Measurements from ENCODE around the gene RBM33. TPM values are rescaled to one million over a fixed set of nuclear protein-coding genes. Genes with fewer than 3 reads are reported as not detected.

Gene RBM33
- total and polyA plus RNA-seq, 4 experiments from 2014 or later = 17.2 to 167 (median 113) TPM

DNA sequence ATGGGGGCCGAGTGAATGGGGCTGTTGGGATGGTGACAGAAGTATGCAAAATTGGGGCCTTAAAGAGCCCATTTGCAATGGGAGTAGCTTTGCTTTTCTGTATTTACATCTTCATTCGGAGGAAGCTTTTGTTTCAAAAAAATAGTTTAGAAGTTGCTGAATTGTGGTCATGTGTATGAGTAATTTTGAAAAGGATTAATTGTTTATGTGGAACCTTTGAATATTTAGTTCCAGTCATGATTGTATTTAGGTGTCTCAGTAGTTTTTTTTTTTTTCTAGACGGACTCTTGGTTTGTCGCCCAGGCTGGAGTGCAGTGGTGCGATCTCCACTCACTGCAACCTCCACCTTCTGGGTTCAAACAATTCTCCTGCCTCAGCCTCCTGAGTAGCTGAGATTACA is 37.2 kb downstream of the RBM33 start:
- no peaks in the 10 kb centered on the region for H3K9me3 ChIP-seq (ENCODE audit: control insufficient read depth in 1 of 2, low read length in 2 of 2)
- DNase-seq = no peak
- peaks cover 0 to 4% (median 3%) of the 10 kb centered on the region in 8 donors for H3K9me3 Mint-ChIP-seq
- peaks cover 23% of the 10 kb centered on the region for H3K4me1 ChIP-seq (ENCODE audit: insufficient read depth, low read length)
- peak overlapping the region in 3 of 7 donors; percentile 2 to 33 (median 22) for H3K27ac Mint-ChIP-seq
- intact Hi-C loops (cut with micrococcal nuclease) = no loop called here
- ChIA-PET POLR2A (ENCODE audit: partially characterized antibody) (no interaction called here), CTCF (ENCODE audit: partially characterized antibody) (interaction anchor here (0.7 to 1.1 kb wide), 2 partner anchors 86 to 157 kb away, joined by 4 read pairs; no protein-coding TSS in a partner anchor)
- H3K27me3 ChIP-seq (ENCODE audit: insufficient read depth, low read length) = no peaks in the 10 kb centered on the region
- no peak overlapping the region for H3K4me3 ChIP-seq (ENCODE audit: low read length in 2 of 2)
- peaks cover 36% of the 10 kb centered on the region for H3K36me3 ChIP-seq (ENCODE audit: insufficient read depth, low read length)
- H3K36me3 Mint-ChIP-seq = peaks cover 53 to 75% of the 10 kb centered on the region in 2 donors
- peaks cover 41 to 64% (median 57%) of the 10 kb centered on the region in 4 donors for H3K4me1 Mint-ChIP-seq
- H3K27ac ChIP-seq (ENCODE audit: low read depth, low read length) = no peak overlapping the region
- peak overlapping the region in 1 of 8 donors; percentile 41 for H3K4me3 Mint-ChIP-seq
- H3K27me3 Mint-ChIP-seq = no peaks in the 10 kb centered on the region

DNA sequence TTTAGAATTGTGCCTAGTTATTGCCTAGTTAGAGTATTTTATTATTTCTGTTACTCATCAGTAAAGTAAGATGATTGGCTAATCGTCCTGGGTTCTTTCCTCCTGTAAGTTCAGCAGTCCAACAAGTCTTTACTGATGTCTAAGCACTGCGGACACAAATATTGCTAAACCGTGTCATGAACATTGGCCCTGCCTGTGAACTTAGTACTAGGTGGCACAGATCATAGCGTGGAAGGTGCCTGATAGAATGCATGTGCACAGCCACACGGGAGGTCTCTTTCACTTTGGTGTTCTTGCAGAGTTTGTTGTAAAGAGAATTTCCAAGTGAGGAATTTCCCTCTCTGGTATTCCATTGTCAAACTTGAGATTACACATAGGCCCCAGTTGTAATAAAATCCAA is 38.0 kb downstream of the RBM33 start:
- POLR2A ChIA-PET (ENCODE audit: partially characterized antibody) = no interaction called here
- CTCF ChIA-PET (ENCODE audit: partially characterized antibody) = interaction anchor here (0.7 kb wide), 1 partner anchor 158 kb away, joined by 4 read pairs; no protein-coding TSS in a partner anchor
- DNase-seq = no peak
- intact Hi-C loops (cut with micrococcal nuclease) = no loop called here
- Histone ChIP-seq H3K27ac (ENCODE audit: low read depth, low read length) (no peak overlapping the region), H3K36me3 (ENCODE audit: insufficient read depth, low read length) (peaks cover 36% of the 10 kb centered on the region), H3K9me3 (ENCODE audit: control insufficient read depth in 1 of 2, low read length in 2 of 2) (no peaks in the 10 kb centered on the region), H3K4me1 (ENCODE audit: insufficient read depth, low read length) (peaks cover 23% of the 10 kb centered on the region), H3K27me3 (ENCODE audit: insufficient read depth, low read length) (no peaks in the 10 kb centered on the region), H3K4me3 (ENCODE audit: low read length in 2 of 2) (no peak overlapping the region)
- peaks cover 59 to 74% of the 10 kb centered on the region in 2 donors for H3K36me3 Mint-ChIP-seq
- peak overlapping the region in 3 of 7 donors; percentile 22 to 38 (median 35) for H3K27ac Mint-ChIP-seq
- H3K4me1 Mint-ChIP-seq = peaks cover 39 to 64% (median 56%) of the 10 kb centered on the region in 4 donors
- H3K9me3 Mint-ChIP-seq = peaks cover 0 to 4% (median 3%) of the 10 kb centered on the region in 8 donors
- H3K4me3 Mint-ChIP-seq = no peak overlapping the region
- no peaks in the 10 kb centered on the region for H3K27me3 Mint-ChIP-seq

DNA sequence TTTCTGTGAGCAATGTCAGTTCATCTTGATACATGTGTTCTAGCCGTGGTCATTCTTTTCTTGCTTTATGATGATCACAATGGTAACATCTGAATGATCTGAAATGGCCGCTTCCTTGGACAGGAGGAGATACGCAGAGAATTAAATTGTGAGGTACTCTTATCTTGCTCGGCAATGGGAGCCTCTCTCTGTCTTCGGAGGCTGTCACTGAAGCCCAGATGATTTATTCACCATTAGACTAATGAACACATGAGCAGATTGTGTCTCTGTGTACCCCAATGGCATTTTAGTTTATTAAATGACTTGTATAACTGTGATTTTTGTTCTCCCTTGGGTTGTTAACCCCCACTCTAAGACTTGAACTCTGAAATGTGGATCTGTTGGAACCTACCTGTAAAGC is 38.6 kb downstream of the RBM33 start:
- no peak overlapping the region for H3K27ac ChIP-seq (ENCODE audit: low read depth, low read length)
- ChIA-PET POLR2A (ENCODE audit: partially characterized antibody) (no interaction called here), CTCF (ENCODE audit: partially characterized antibody) (no interaction called here)
- Mint-ChIP-seq H3K27ac (peak overlapping the region in 2 of 7 donors; percentile 5 to 9), H3K4me3 (no peak overlapping the region), H3K27me3 (no peaks in the 10 kb centered on the region), H3K4me1 (peaks cover 40 to 67% (median 58%) of the 10 kb centered on the region in 4 donors), H3K9me3 (peaks cover 0 to 6% (median 3%) of the 10 kb centered on the region in 8 donors), H3K36me3 (peaks cover 59 to 77% of the 10 kb centered on the region in 2 donors)
- no peaks in the 10 kb centered on the region for H3K27me3 ChIP-seq (ENCODE audit: insufficient read depth, low read length)
- no peaks in the 10 kb centered on the region for H3K9me3 ChIP-seq (ENCODE audit: control insufficient read depth in 1 of 2, low read length in 2 of 2)
- intact Hi-C loops (cut with micrococcal nuclease) = no loop called here
- H3K36me3 ChIP-seq (ENCODE audit: insufficient read depth, low read length) = peaks cover 35% of the 10 kb centered on the region
- H3K4me1 ChIP-seq (ENCODE audit: insufficient read depth, low read length) = peaks cover 23% of the 10 kb centered on the region
- no peak overlapping the region for H3K4me3 ChIP-seq (ENCODE audit: low read length in 2 of 2)
- no peak for DNase-seq

DNA sequence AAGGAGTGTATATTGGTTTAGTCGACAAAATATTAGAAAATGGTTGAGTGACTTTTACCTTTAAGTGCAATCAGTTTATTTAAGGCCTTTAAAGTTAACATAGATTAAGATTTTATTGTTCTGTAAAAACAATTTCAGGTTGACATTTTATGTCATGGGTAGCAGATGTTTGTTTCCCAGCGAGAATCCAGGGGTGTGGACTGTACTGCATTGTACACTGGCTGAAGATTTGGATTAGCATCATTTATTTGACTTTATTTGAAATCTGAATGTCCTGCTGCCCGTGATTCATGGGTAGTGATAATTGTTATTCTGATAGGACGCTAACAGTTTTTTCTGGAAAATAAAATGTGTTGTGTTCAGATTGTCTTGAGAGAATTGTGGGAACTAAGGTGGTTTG is 39.3 kb downstream of the RBM33 start:
- H3K4me3 ChIP-seq (ENCODE audit: low read length in 2 of 2) = no peak overlapping the region

DNA sequence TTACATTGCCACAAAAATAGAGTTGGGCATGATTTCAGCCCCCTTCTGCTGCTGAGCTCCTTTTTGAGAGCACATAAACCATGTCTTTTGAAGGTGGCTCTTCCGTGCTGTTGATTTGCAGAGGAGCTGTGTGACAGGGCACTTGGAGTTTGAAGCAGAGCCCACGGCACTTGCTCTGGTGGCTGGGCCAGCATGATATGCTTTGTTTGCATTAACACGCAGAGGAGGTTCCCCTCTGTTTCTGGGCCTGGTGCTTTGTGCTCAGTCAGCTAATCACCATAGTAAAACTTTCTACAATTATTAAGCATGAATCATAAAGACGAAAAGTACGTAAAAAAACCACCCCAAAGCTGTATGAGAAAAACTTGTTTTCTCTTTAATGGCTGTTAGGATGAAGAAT is 40.1 kb downstream of the RBM33 start:
- peaks cover 47 to 76% (median 66%) of the 10 kb centered on the region in 4 donors for H3K4me1 Mint-ChIP-seq
- intact Hi-C loops (cut with micrococcal nuclease) = no loop called here

More for the DNA sequence above, 39.3 kb downstream of the RBM33 start:
- intact Hi-C loops (cut with micrococcal nuclease) = no loop called here
- Histone ChIP-seq H3K9me3 (ENCODE audit: control insufficient read depth in 1 of 2, low read length in 2 of 2) (no peaks in the 10 kb centered on the region), H3K36me3 (ENCODE audit: insufficient read depth, low read length) (peaks cover 32% of the 10 kb centered on the region), H3K27ac (ENCODE audit: low read depth, low read length) (no peak overlapping the region), H3K4me1 (ENCODE audit: insufficient read depth, low read length) (peaks cover 23% of the 10 kb centered on the region), H3K27me3 (ENCODE audit: insufficient read depth, low read length) (no peaks in the 10 kb centered on the region)
- H3K4me1 Mint-ChIP-seq = peaks cover 45 to 74% (median 64%) of the 10 kb centered on the region in 4 donors
- H3K4me3 Mint-ChIP-seq = peak overlapping the region in 2 of 8 donors; percentile 1 to 18
- POLR2A ChIA-PET (ENCODE audit: partially characterized antibody) = interaction anchor here (0.5 kb wide), 1 partner anchor 27 kb away, joined by 3 read pairs; no protein-coding TSS in a partner anchor
- CTCF ChIA-PET (ENCODE audit: partially characterized antibody) = no interaction called here
- H3K9me3 Mint-ChIP-seq = peaks cover 0 to 6% (median 3%) of the 10 kb centered on the region in 8 donors
- peaks cover 65 to 80% of the 10 kb centered on the region in 2 donors for H3K36me3 Mint-ChIP-seq
- DNase-seq = no peak
- H3K27ac Mint-ChIP-seq = peak overlapping the region in 4 of 7 donors; percentile 9 to 80 (median 42)
- H3K27me3 Mint-ChIP-seq = no peaks in the 10 kb centered on the region

DNA sequence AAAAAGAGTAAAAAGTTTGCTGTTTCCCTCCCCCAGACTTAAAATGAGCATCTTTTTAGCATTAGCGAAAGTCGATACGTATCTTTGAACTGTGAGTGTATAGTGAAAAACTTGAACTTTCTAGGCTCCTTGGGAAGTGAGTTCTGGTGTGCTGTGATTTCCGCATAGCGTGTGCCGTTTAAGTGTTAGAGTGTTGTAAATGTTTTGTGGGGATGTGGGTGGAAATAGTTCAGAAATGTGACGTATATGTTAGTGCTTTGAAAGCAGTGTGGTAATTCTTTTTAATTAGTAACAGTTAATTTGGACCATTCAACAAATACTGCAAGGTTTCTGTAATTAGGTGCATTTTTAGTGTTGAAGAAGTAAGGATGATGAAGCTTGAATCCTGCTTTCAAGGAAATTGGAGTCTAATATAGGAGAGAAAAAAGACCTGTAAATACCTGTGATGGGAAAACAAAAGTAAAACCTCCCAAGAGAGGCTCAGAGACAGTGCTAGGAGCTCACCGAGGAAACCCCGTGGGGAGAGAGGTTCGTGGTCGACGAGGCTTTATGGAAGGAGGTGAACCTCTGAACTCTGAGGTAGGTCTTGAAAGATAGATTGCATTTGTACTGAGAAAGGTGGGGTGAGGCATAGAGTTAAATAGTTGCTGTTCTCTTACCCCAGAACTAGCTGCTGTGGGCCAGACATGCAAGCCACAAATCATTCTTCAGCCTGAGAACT is 40.8 kb downstream of the RBM33 start:
- Mint-ChIP-seq H3K4me3 (peak overlapping the region; percentile 18 to 77 (median 50)), H3K9me3 (peaks cover 0 to 6% (median 3%) of the 10 kb centered on the region in 8 donors), H3K36me3 (peaks cover 68 to 78% of the 10 kb centered on the region in 2 donors), H3K4me1 (peaks cover 54 to 83% (median 72%) of the 10 kb centered on the region in 4 donors), H3K27me3 (no peaks in the 10 kb centered on the region), H3K27ac (peak overlapping the region; percentile 42 to 91 (median 69))
- intact Hi-C loops (cut with micrococcal nuclease) = no loop called here
- Histone ChIP-seq H3K27ac (ENCODE audit: low read depth, low read length) (no peak overlapping the region), H3K4me3 (ENCODE audit: low read length in 2 of 2) (no peak overlapping the region), H3K27me3 (ENCODE audit: insufficient read depth, low read length) (no peaks in the 10 kb centered on the region), H3K4me1 (ENCODE audit: insufficient read depth, low read length) (peaks cover 23% of the 10 kb centered on the region), H3K9me3 (ENCODE audit: control insufficient read depth in 1 of 2, low read length in 2 of 2) (no peaks in the 10 kb centered on the region), H3K36me3 (ENCODE audit: insufficient read depth, low read length) (peaks cover 26% of the 10 kb centered on the region)
- ChIA-PET CTCF (ENCODE audit: partially characterized antibody) (no interaction called here), POLR2A (ENCODE audit: partially characterized antibody) (interaction anchor here (1.3 kb wide), 1 partner anchor 41 kb away, joined by 3 read pairs; the partner anchor contains the start of gene RBM33)
- DNase-seq = peak; percentile 12 to 44 (median 23)

More for the DNA sequence above, 40.1 kb downstream of the RBM33 start:
- no peaks in the 10 kb centered on the region for H3K27me3 Mint-ChIP-seq
- H3K36me3 Mint-ChIP-seq = peaks cover 64 to 73% of the 10 kb centered on the region in 2 donors
- H3K9me3 Mint-ChIP-seq = peaks cover 0 to 6% (median 3%) of the 10 kb centered on the region in 8 donors
- Histone ChIP-seq H3K36me3 (ENCODE audit: insufficient read depth, low read length) (peaks cover 28% of the 10 kb centered on the region), H3K27ac (ENCODE audit: low read depth, low read length) (no peak overlapping the region), H3K27me3 (ENCODE audit: insufficient read depth, low read length) (no peaks in the 10 kb centered on the region), H3K9me3 (ENCODE audit: control insufficient read depth in 1 of 2, low read length in 2 of 2) (no peaks in the 10 kb centered on the region), H3K4me1 (ENCODE audit: insufficient read depth, low read length) (peaks cover 23% of the 10 kb centered on the region), H3K4me3 (ENCODE audit: low read length in 2 of 2) (no peak overlapping the region)
- ChIA-PET CTCF (ENCODE audit: partially characterized antibody) (no interaction called here), POLR2A (ENCODE audit: partially characterized antibody) (interaction anchor here (1.3 kb wide), 1 partner anchor 40 kb away, joined by 3 read pairs; the partner anchor contains the start of gene RBM33)
- no peak for DNase-seq
- peak overlapping the region in 5 of 8 donors; percentile 19 to 77 (median 47) for H3K4me3 Mint-ChIP-seq
- H3K27ac Mint-ChIP-seq = peak overlapping the region; percentile 30 to 91 (median 59)

GRCh38 chr7:155685791-155686160 is 41.3 kb downstream of the RBM33 start:
- CTCF ChIA-PET (ENCODE audit: partially characterized antibody) = no interaction called here
- Mint-ChIP-seq H3K36me3 (peaks cover 68 to 74% of the 10 kb centered on the region in 2 donors), H3K4me1 (peaks cover 55 to 83% (median 73%) of the 10 kb centered on the region in 4 donors), H3K9me3 (peaks cover 0 to 6% (median 3%) of the 10 kb centered on the region in 8 donors), H3K4me3 (peak overlapping the region in 5 of 8 donors; percentile 44 to 77 (median 53)), H3K27me3 (no peaks in the 10 kb centered on the region), H3K27ac (peak overlapping the region in 4 of 7 donors; percentile 54 to 91 (median 76))
- Histone ChIP-seq H3K4me1 (ENCODE audit: insufficient read depth, low read length) (peaks cover 23% of the 10 kb centered on the region), H3K36me3 (ENCODE audit: insufficient read depth, low read length) (peaks cover 26% of the 10 kb centered on the region), H3K9me3 (ENCODE audit: control insufficient read depth in 1 of 2, low read length in 2 of 2) (no peaks in the 10 kb centered on the region), H3K4me3 (ENCODE audit: low read length in 2 of 2) (no peak overlapping the region), H3K27ac (ENCODE audit: low read depth, low read length) (no peak overlapping the region), H3K27me3 (ENCODE audit: insufficient read depth, low read length) (no peaks in the 10 kb centered on the region)
- intact Hi-C loops (cut with micrococcal nuclease) = no loop called here
- no peak for DNase-seq
- POLR2A ChIA-PET (ENCODE audit: partially characterized antibody) = interaction anchor here (1.3 kb wide), 1 partner anchor 41 kb away, joined by 3 read pairs; the partner anchor contains the start of gene RBM33
